IPS-18a (cell line): ENCODE data around the gene ACOT7.
"Not testable (repeated sequence)": the region's sequence is repeated elsewhere in the genome, so short reads cannot be mapped to it uniquely, and the experiment has no call there.

ENCODE experiments used
- H3K27ac ChIP-seq: one replicate; pipeline ENCODE4 v1.5.1; 2013; ENCODE audit warnings: low read length
- H3K27me3 ChIP-seq: one replicate; pipeline ENCODE4 v1.6.1; 2013; ENCODE audit warnings: mild to moderate bottlenecking, low read length; ENCODE audit not compliant: control insufficient read depth, insufficient read depth
- H3K36me3 ChIP-seq: one replicate; pipeline ENCODE4 v1.6.1; 2013; ENCODE audit warnings: low read depth, low read length; ENCODE audit not compliant: control insufficient read depth
- H3K4me1 ChIP-seq: one replicate; pipeline ENCODE4 v1.6.1; 2013; ENCODE audit warnings: low read depth, low read length; ENCODE audit not compliant: control insufficient read depth
- H3K4me3 ChIP-seq: one replicate; pipeline ENCODE4 v1.5.1; 2013; ENCODE audit warnings: low read length
- H3K9ac ChIP-seq: one replicate; pipeline ENCODE4 v1.6.1; 2013; ENCODE audit warnings: mild to moderate bottlenecking, low read length, moderate library complexity
- H3K9me3 ChIP-seq: one replicate; pipeline ENCODE4 v1.6.1; 2013; ENCODE audit warnings: low read depth, low read length; ENCODE audit not compliant: control insufficient read depth

ACOT7 gene

GRCh38 chr1:6429660-6430411 is 36.3 kb upstream of the ACOT7 start:
- not testable (repeated sequence) for H3K36me3 ChIP-seq, H3K9ac ChIP-seq, H3K4me3 ChIP-seq, H3K4me1 ChIP-seq, H3K9me3 ChIP-seq, H3K27ac ChIP-seq
- peaks cover 32% of the 10 kb centered on the region for H3K27me3 ChIP-seq

DNA sequence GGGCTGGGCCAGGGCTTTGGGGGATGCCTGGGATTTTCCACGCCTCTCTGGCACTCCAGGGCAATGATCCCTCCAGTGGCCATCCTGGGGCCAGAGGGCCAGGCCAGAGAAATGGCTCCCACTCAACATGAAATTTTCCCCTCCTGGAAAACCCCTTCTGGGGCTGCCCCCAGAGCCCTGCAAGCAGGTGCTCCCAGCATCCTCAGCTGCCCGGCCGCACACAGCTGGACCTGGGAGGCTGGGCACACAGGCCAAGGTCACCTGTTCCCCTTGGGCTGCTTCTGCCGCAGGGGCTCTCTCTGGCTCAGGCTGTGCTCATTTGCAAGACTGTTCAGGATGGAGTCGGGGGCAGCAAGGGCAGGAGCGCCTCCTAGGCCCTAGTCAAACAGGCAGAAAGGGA is 34.9 kb upstream of the ACOT7 start:
- not testable (repeated sequence) for H3K4me1 ChIP-seq, H3K9ac ChIP-seq, H3K4me3 ChIP-seq, H3K9me3 ChIP-seq, H3K36me3 ChIP-seq, H3K27ac ChIP-seq
- H3K27me3 ChIP-seq, result peaks cover 46% of the 10 kb centered on the region

DNA sequence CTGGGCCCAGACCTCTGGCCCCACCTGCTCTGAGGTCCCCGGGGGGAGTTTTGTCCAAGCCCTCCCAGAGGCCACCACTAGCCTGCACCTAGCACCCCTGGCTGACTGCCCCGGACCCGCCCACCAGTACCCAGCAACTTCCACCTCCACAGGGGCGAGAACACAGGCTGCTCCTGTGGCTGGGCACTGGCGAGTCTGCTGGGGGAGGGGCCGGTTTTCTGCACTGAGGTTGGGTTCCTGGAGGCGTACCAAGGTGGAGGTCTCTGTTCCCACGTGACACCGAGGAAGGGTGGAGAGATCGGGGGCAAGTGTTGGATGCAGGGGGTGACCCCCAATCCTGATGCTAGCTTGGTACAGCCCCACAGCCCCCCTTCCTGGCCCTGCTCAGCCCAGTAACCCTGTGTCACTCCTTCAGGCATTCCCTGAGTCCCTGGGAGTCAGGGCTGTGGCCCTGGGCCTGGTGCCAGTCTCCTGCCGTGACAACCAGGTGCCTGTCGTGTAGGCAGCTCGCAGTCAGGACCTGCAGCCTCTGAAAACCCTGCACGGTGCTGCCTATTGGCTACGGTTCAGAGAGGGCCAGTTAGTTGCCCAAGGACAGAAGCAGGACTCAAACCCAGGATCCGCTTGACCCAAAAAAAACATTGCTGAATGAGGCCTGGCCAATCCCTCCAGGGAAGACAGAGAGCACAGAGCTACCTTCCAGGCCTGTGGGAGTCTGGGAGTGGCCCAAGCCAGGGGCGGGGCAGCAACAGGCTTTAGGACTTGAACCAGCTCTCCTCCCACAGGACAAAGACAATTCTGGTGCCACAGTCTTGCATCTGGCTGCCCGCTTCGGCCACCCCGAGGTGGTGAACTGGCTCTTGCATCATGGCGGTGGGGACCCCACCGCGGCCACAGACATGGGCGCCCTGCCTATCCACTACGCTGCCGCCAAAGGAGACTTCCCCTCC is 34.1 kb upstream of the ACOT7 start:
- peaks cover 54% of the 10 kb centered on the region for H3K27me3 ChIP-seq
- no peak overlapping the region for H3K27ac ChIP-seq
- H3K4me3 ChIP-seq, result no peak overlapping the region
- H3K9me3 ChIP-seq, result no peaks in the 10 kb centered on the region
- H3K4me1 ChIP-seq, result no peaks in the 10 kb centered on the region
- no peak overlapping the region for H3K9ac ChIP-seq
- no peaks in the 10 kb centered on the region for H3K36me3 ChIP-seq

- H3K9me3 ChIP-seq, result no peaks in the 10 kb centered on the region
- no peaks in the 10 kb centered on the region for H3K36me3 ChIP-seq
- H3K4me1 ChIP-seq, result no peaks in the 10 kb centered on the region
- H3K9ac ChIP-seq, result no peak overlapping the region
- no peak overlapping the region for H3K27ac ChIP-seq
- H3K4me3 ChIP-seq, result no peak overlapping the region
- peaks cover 61% of the 10 kb centered on the region for H3K27me3 ChIP-seq
These were observed 33.4 kb upstream of the ACOT7 start for GRCh38 chr1:6426972-6427350.

DNA sequence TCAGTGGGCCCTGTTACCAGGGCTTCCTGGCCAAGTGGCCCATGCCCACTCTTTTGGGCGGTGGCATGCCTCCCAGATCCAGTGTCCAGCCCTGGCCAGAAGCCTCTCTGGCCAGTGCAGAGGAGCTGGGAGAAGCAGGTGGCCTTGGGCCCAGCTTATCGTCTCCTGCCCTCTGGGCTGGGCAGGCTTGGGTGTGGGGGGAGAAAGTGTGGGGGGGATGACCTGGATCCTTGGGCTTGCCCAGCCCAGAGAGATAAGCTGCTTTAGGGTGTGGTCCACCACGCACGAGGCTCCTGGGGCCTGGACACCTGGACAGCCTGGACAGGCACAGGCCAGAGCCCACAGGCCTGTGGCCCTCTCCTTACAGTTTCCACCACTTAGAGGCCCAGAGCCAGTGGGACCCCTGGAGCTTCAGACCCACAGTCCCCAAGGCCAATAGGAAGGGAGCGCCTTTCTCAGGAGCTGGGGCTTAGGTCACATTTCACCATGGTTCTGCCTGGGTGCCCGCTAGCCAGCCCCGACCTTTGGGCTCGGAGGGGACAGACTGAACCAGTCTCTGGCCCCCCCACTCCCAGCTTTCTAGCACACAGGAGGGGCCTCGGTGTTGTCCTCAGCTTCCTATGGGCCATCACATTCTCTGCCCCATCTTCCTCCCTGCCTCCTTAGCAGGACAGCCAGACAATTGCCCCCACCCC is 32.9 kb upstream of the ACOT7 start:
- Histone ChIP-seq H3K27ac (no peak overlapping the region), H3K4me1 (no peaks in the 10 kb centered on the region), H3K27me3 (peaks cover 66% of the 10 kb centered on the region), H3K9ac (no peak overlapping the region), H3K9me3 (no peaks in the 10 kb centered on the region), H3K4me3 (no peak overlapping the region), H3K36me3 (no peaks in the 10 kb centered on the region)

GRCh38 chr1:6425658-6426057 is 32.1 kb upstream of the ACOT7 start:
- H3K27me3 ChIP-seq, result peaks cover 74% of the 10 kb centered on the region
- H3K4me3 ChIP-seq, result no peak overlapping the region
- H3K9me3 ChIP-seq, result no peaks in the 10 kb centered on the region
- H3K9ac ChIP-seq, result no peak overlapping the region
- no peaks in the 10 kb centered on the region for H3K4me1 ChIP-seq
- no peaks in the 10 kb centered on the region for H3K36me3 ChIP-seq
- H3K27ac ChIP-seq, result no peak overlapping the region

- H3K9me3 ChIP-seq, result no peaks in the 10 kb centered on the region
- no peak within 1 kb of the TSS for H3K4me3 ChIP-seq
- H3K27ac ChIP-seq, result no peak within 1 kb of the TSS
- peaks cover 82% of the 10 kb centered on the region for H3K27me3 ChIP-seq
- no peaks in the 10 kb centered on the region for H3K36me3 ChIP-seq
- H3K4me1 ChIP-seq, result peaks cover 5% of the 10 kb centered on the region
- no peak within 1 kb of the TSS for H3K9ac ChIP-seq
These were observed 31.3 kb upstream of the ACOT7 start, which contains the start of gene ESPN for GRCh38 chr1:6424619-6425593. Gene ESPN (plus strand): TSS chr1:6424776. CDS start chr1:6424956, 180 bp downstream.

DNA sequence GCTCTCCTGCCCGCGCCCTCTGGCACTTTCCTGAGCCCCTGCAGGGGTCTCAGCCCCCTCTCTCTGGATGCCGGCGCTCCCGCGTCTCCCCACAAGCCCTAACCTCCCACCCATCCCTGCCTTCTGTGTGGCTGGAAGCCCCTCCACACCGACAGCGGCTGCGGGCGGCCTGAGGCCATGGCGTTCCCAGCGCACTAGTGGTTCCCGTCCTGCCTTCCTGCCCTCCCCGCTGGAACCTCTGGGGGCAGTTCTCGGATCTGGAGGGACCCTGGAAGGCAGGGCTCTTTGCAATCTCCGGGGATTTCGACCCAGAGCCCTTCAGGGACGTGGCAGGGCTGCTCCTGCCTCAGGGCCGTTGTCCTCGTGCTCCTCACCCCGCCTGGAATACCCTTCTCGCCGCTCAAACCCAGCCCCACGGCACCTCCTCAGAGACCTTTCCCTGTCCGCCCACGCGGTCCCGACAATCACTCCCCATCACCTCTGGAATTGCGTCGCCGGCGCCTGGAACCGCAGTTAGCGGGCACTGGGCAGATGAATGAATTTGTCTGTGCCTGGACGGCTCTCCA is 30.5 kb upstream of the ACOT7 start:
- peaks cover 86% of the 10 kb centered on the region for H3K27me3 ChIP-seq
- H3K4me3 ChIP-seq, result no peak overlapping the region
- H3K36me3 ChIP-seq, result no peaks in the 10 kb centered on the region
- H3K4me1 ChIP-seq, result peaks cover 5% of the 10 kb centered on the region
- no peak overlapping the region for H3K9ac ChIP-seq
- no peak overlapping the region for H3K27ac ChIP-seq
- no peaks in the 10 kb centered on the region for H3K9me3 ChIP-seq

- no peak overlapping the region for H3K9ac ChIP-seq
- H3K4me3 ChIP-seq, result no peak overlapping the region
- no peak overlapping the region for H3K27ac ChIP-seq
These were observed 29.9 kb upstream of the ACOT7 start for GRCh38 chr1:6423321-6423999.

GRCh38 chr1:6421266-6421665 is 27.7 kb upstream of the ACOT7 start:
- Histone ChIP-seq H3K27ac (no peak overlapping the region), H3K36me3 (no peaks in the 10 kb centered on the region), H3K4me1 (peaks cover 5% of the 10 kb centered on the region), H3K4me3 (no peak overlapping the region), H3K27me3 (peaks cover 100% of the 10 kb centered on the region), H3K9ac (no peak overlapping the region), H3K9me3 (no peaks in the 10 kb centered on the region)

More at GRCh38 chr1:6423321-6423999, 29.9 kb upstream of the ACOT7 start:
- Histone ChIP-seq H3K27me3 (peaks cover 92% of the 10 kb centered on the region), H3K9me3 (no peaks in the 10 kb centered on the region), H3K4me1 (peaks cover 5% of the 10 kb centered on the region), H3K36me3 (no peaks in the 10 kb centered on the region)
